HepG2 (cell line): ENCODE results near the gene E2F1. TPM values are rescaled to one million over a fixed set of nuclear protein-coding genes. Genes with fewer than 3 reads are reported as not detected.

Experiments used
- ATAC-seq: fragments of 200-7000 bp; cut with Tn5 transposase; 3 replicates; pipeline ENCODE4 v1.9.1; 2020; ENCODE audit warnings: mild to moderate bottlenecking, moderate library complexity
- BruUV-seq: library from RNA; stranded (reverse); fragments of 400-500 nt; replicated peaks from 2 replicates; lab custom pipeline; 2021; lab: Mats Ljungman, UMichigan
- CTCF ChIA-PET: fragments of 300-600 bp; formaldehyde crosslinking; extraction: SDS; loops from one replicate; lab custom pipeline; 2021; ENCODE audit warnings: low total read pairs, inconsistent platforms, low intra/inter-chr PET ratio; lab: Yijun Ruan, JAX
- POLR2A ChIA-PET: fragments of 350-600 bp; sonication (Branson Sonifier 250); formaldehyde crosslinking; loops from one replicate; lab custom pipeline; 2020; ENCODE audit warnings: antibody characterized with exemption, inconsistent platforms; lab: Yijun Ruan, JAX
- DNase-seq: peaks from one replicate; pipeline ENCODE4 v3.0.0-alpha.2; 2015; ENCODE audit warnings: low spot score
- FAIRE-seq: peaks from 3 replicates; lab custom pipeline; 2011; peaks lifted over from hg19 to GRCh38; lab: Jason Lieb, UNC
- H2AFZ ChIP-seq: one replicate; pipeline ENCODE4 v1.6.1; 2011; ENCODE audit warnings: low read length, inconsistent platforms
- H3K27ac ChIP-seq: fragments of 300-600 bp; 3 replicates; pipeline ENCODE4 v1.8.0; 2011; ENCODE audit warnings: mixed run types, mild to moderate bottlenecking, mixed read lengths, low read length, inconsistent platforms; ENCODE audit not compliant: insufficient read depth; ENCODE audit errors: extremely low read length
- H3K27me3 ChIP-seq, 2 experiments: fragments of 200-600 bp in 1 of 2; 2 replicates in 1 of 2; 3 replicates in 1 of 2; pipeline versions ENCODE4 v1.6.0 to v1.8.0; 2011; ENCODE audit warnings: low read length in 2 of 2, mild to moderate bottlenecking in 2 of 2, moderate library complexity in 2 of 2, inconsistent platforms in 1 of 2; ENCODE audit not compliant: insufficient read depth in 2 of 2, control insufficient read depth in 1 of 2
- H3K36me3 ChIP-seq, 2 experiments: fragments of 200-600 bp in 1 of 2; replicated peaks in 1 of 2; 2 replicates in 1 of 2; 3 replicates in 1 of 2; pipeline versions ENCODE4 v1.5.1 to v1.8.0; 2011; ENCODE audit warnings: low read length in 2 of 2, inconsistent platforms in 1 of 2; ENCODE audit not compliant: insufficient read depth in 2 of 2, control insufficient read depth in 1 of 2
- H3K4me1 ChIP-seq: 2 replicates; pipeline ENCODE4 v1.5.1; 2012; ENCODE audit warnings: low read length, inconsistent platforms; ENCODE audit not compliant: insufficient read depth
- H3K4me2 ChIP-seq: 2 replicates; pipeline ENCODE4 v1.6.0; 2011; ENCODE audit warnings: low read depth, low read length, inconsistent platforms
- H3K4me3 ChIP-seq, 3 experiments: fragments of 200-600 bp in 1 of 3; sonication (generic), shearing (Covaris generic) in 1 of 3; replicated peaks in 1 of 3; 2 replicates each; pipeline ENCODE4 v1.5.1; 2011 to 2016; ENCODE audit warnings: low read length in 3 of 3, inconsistent platforms in 2 of 3, low read depth in 2 of 3, mild to moderate bottlenecking in 2 of 3, control low read depth in 1 of 3, mixed read lengths in 1 of 3; ENCODE audit not compliant: insufficient read depth in 1 of 3
- H3K79me2 ChIP-seq: one replicate; pipeline ENCODE4 v1.6.1; 2011; ENCODE audit warnings: low read length, inconsistent platforms; ENCODE audit not compliant: insufficient read depth
- H3K9ac ChIP-seq: 2 replicates; pipeline ENCODE4 v1.6.0; 2011; ENCODE audit warnings: mild to moderate bottlenecking, low read depth, low read length, inconsistent platforms; ENCODE audit not compliant: insufficient read depth
- H3K9me3 ChIP-seq: 2 replicates; pipeline ENCODE4 v1.5.1; 2012; ENCODE audit warnings: mild to moderate bottlenecking, low read length
- H4K20me1 ChIP-seq: 2 replicates; pipeline ENCODE4 v1.6.0; 2011; ENCODE audit warnings: inconsistent platforms, mild to moderate bottlenecking, low read length, moderate library complexity; ENCODE audit not compliant: insufficient read depth
- CBX5 ChIP-seq: sonication (generic); formaldehyde crosslinking; IDR thresholded peaks from 2 replicates; pipeline ENCODE4 v1.4.0; 2020; ENCODE audit warnings: missing genetic modification reagents, borderline replicate concordance
- E2F5 ChIP-seq: sonication (generic); formaldehyde crosslinking; conservative IDR thresholded peaks from 2 replicates; pipeline ENCODE4 v1.4.0; 2020; ENCODE audit warnings: missing genetic modification reagents
- HCFC1 ChIP-seq: fragments of 150-350 bp; IDR thresholded peaks from 2 replicates; pipeline ENCODE4 v1.6.1; 2014; ENCODE audit warnings: low read depth, low read length
- HNRNPL ChIP-seq: fragments of 200-400 bp; formaldehyde crosslinking; IDR thresholded peaks from 2 replicates; pipeline ENCODE4 v1.6.1; 2017; ENCODE audit warnings: mild to moderate bottlenecking, low read depth, low read length
- JUN ChIP-seq: sonication (generic); formaldehyde crosslinking; IDR thresholded peaks from 2 replicates; pipeline ENCODE4 v1.4.0; 2020; ENCODE audit warnings: mild to moderate bottlenecking, missing genetic modification reagents
- KDM4B ChIP-seq: sonication (generic); formaldehyde crosslinking; IDR thresholded peaks from 2 replicates; pipeline ENCODE4 v1.4.0; 2020; ENCODE audit warnings: missing genetic modification reagents
- MTF2 ChIP-seq: sonication (generic); formaldehyde crosslinking; IDR thresholded peaks from 2 replicates; pipeline ENCODE4 v1.5.0; 2020; ENCODE audit warnings: missing genetic modification reagents, borderline replicate concordance
- NR0B2 ChIP-seq: sonication (generic); formaldehyde crosslinking; IDR thresholded peaks from 2 replicates; pipeline ENCODE4 v1.4.0; 2020; ENCODE audit warnings: mild to moderate bottlenecking, missing genetic modification reagents
- RBAK ChIP-seq: sonication (generic); formaldehyde crosslinking; IDR thresholded peaks from 2 replicates; pipeline ENCODE4 v1.5.1; 2020; ENCODE audit warnings: mild to moderate bottlenecking, missing genetic modification reagents
- RCOR2 ChIP-seq: IDR thresholded peaks from 2 replicates; pipeline ENCODE4 v1.6.1; 2016; ENCODE audit warnings: missing biosample characterization, missing genetic modification reagents
- ZBTB44 ChIP-seq: sonication (generic); formaldehyde crosslinking; IDR thresholded peaks from 2 replicates; pipeline ENCODE4 v1.4.0; 2020; ENCODE audit warnings: missing genetic modification reagents
- ZBTB7A ChIP-seq: sonication (generic); formaldehyde crosslinking; IDR thresholded peaks from 2 replicates; pipeline ENCODE4 v1.8.0; 2022; ENCODE audit warnings: mild to moderate bottlenecking, missing genetic modification reagents
- ZFX ChIP-seq: sonication (generic); formaldehyde crosslinking; IDR thresholded peaks from 2 replicates; pipeline ENCODE4 v1.4.0; 2020; ENCODE audit warnings: mild to moderate bottlenecking, low read depth, missing genetic modification reagents, moderate library complexity
- ZNF383 ChIP-seq: sonication (generic); formaldehyde crosslinking; IDR thresholded peaks from 2 replicates; pipeline ENCODE4 v1.4.0; 2020; ENCODE audit warnings: missing genetic modification reagents, mild to moderate bottlenecking, borderline replicate concordance
- ZNF513 ChIP-seq: sonication (generic); formaldehyde crosslinking; conservative IDR thresholded peaks from 2 replicates; pipeline ENCODE4 v1.5.0; 2020; ENCODE audit warnings: missing genetic modification reagents
- ZNF605 ChIP-seq: sonication (generic); formaldehyde crosslinking; IDR thresholded peaks from 2 replicates; pipeline ENCODE4 v1.8.0; 2022; ENCODE audit warnings: mild to moderate bottlenecking, missing genetic modification reagents
- ZNF780A ChIP-seq: sonication (generic); formaldehyde crosslinking; IDR thresholded peaks from 2 replicates; pipeline ENCODE4 v1.8.0; 2022; ENCODE audit warnings: mild to moderate bottlenecking, missing genetic modification reagents, moderate library complexity
- ZNF784 ChIP-seq: sonication (generic); formaldehyde crosslinking; IDR thresholded peaks from 2 replicates; pipeline ENCODE4 v1.5.1; 2020; ENCODE audit warnings: missing genetic modification reagents, mild to moderate bottlenecking, borderline replicate concordance
- WGBS: methylation state at CpG from one replicate; pipeline ENCODE4 v1.1.6; 2017; ENCODE audit warnings: low lambda C conversion rate; 5-methylcytosine and 5-hydroxymethylcytosine counted together
- in situ Hi-C: cut with HindIII; loops from 2 replicates; pipeline ENCODE4 v1.10.0; 2017; ENCODE audit warnings: low pct_unique_long_range_greater_than_20kb; ENCODE audit not compliant: extremely low pct_ligation_motif_present
- intact Hi-C: fragments of 100-400 bp; cut with micrococcal nuclease; formaldehyde crosslinking; loops from one replicate; pipeline ENCODE4 v1.10.0; 2022; ENCODE audit not compliant: unreplicated experiment
- polyA plus RNA-seq, 8 experiments: library from polyadenylated mRNA; depleted of rRNA in 3 of 8; stranded (reverse) in 7 of 8; unstranded in 1 of 8; fragments of >200 nt; fragmentation: Illumina TruSeq in 4 of 8; extraction: Trizol in 4 of 8; gene quantifications; 2 replicates each; pipeline versions ENCODE4 v1.2.1 to v1.2.3, GENCODE V29; 2011 to 2016; ENCODE audit warnings: low read depth in 4 of 8, missing spikeins in 1 of 8, mixed read lengths in 1 of 8; ENCODE audit not compliant: insufficient read depth in 1 of 8
- total RNA-seq, 5 experiments: library from RNA; depleted of rRNA; stranded (reverse); fragments of >200 nt; fragmentation: Illumina TruSeq; extraction: Trizol; gene quantifications; 2 replicates each; pipeline ENCODE4 v1.2.3, GENCODE V29; 2016; ENCODE audit warnings: low read depth in 1 of 5

The E2F1 gene
- total and polyA plus RNA-seq, 2 of the 13 experiments (the other 11 are each of a cell fraction or from before 2014, with no cell fraction given), result 25.5 to 39.4 TPM

GRCh38 chr20:33664085-33664761, 22.0 kb downstream of the E2F1 start:
- ChIA-PET POLR2A (interaction anchor here (0.5 to 3.7 kb wide), 22 partner anchors 9 to 448 kb away, joined by 3 to 24 read pairs (median 7); partner anchors contain the start of genes CBFA2T2, CDK5RAP1, CHMP4B and EIF2S2), CTCF (interaction anchor here (1.5 kb wide), 1 partner anchor 68 kb away, joined by 5 read pairs; the partner anchor contains the start of gene ZNF341)
- in situ Hi-C loops, result no loop called here
- Histone ChIP-seq H3K79me2 (peaks cover 8% of the 10 kb centered on the region), H3K9ac (peak overlapping the region; percentile 80), H3K4me3 (peak overlapping the region; percentile 77 to 88 (median 87)), H3K27ac (peak overlapping the region; percentile 65), H2AFZ (no peak overlapping the region), H4K20me1 (no peaks in the 10 kb centered on the region), H3K4me2 (peak overlapping the region; percentile 98), H3K4me1 (peaks cover 28% of the 10 kb centered on the region), H3K36me3 (peaks cover 31 to 32% of the 10 kb centered on the region in 2 experiments), H3K9me3 (no peaks in the 10 kb centered on the region), H3K27me3 (no peaks in the 10 kb centered on the region; a peak in 1 of 5 replicates)
- DNase-seq (no peak), ATAC-seq (peak; percentile 18), FAIRE-seq (peak; percentile 72)
- intact Hi-C loops, result loop anchor here (5.0 kb wide), 1 partner anchor 262 kb away; the partner anchor contains the start of gene CDK5RAP1
- BruUV-seq, result TSS peak; percentile 97
- WGBS, result 34% methylated on average over 9 of the region's 9 CpGs
- no peak; the same call in 1 of the 2 replicates for TF ChIP-seq ZFX (CRISPR knock-in tag)
- TF ChIP-seq NR0B2 (CRISPR knock-in tag), result no peak
- 0 out of 2 replicates have a peak, but pooled peaks have one; percentile 55 for TF ChIP-seq ZBTB7A
- 0 out of 2 replicates have a peak, but pooled peaks have one; percentile 23 for TF ChIP-seq RBAK (CRISPR knock-in tag)
- no peak for TF ChIP-seq ZNF784 (CRISPR knock-in tag)
- TF ChIP-seq CBX5 (CRISPR knock-in tag), result peak; percentile 64; the same call in 1 of the 2 replicates
- no peak for TF ChIP-seq KDM4B (CRISPR knock-in tag)
- no peak for TF ChIP-seq RCOR2 (CRISPR knock-in tag)
- no peak for TF ChIP-seq ZNF780A (CRISPR knock-in tag)
- TF ChIP-seq E2F5 (CRISPR knock-in tag), result no peak
- TF ChIP-seq ZNF513 (CRISPR knock-in tag), result 0 out of 2 replicates have a peak, but pooled peaks have one; percentile 97
- TF ChIP-seq ZNF605 (CRISPR knock-in tag), result 0 out of 2 replicates have a peak, but pooled peaks have one; percentile 13
- TF ChIP-seq ZNF383 (CRISPR knock-in tag), result 0 out of 2 replicates have a peak, but pooled peaks have one; percentile 4
- 0 out of 2 replicates have a peak, but pooled peaks have one; percentile 23 for TF ChIP-seq HNRNPL
- TF ChIP-seq JUN (CRISPR knock-in tag), result no peak
- no peak for TF ChIP-seq ZBTB44
- TF ChIP-seq MTF2 (CRISPR knock-in tag), result no peak
- TF ChIP-seq HCFC1, result no peak
